IPS DF 6.9 (cell line): ENCODE measurements around the gene IDE.

ENCODE experiments used
- DNase-seq: peaks from one replicate; pipeline ENCODE4 v3.0.0-alpha.2; 2013; ENCODE audit warnings: low read depth, low spot score
- H3K27ac ChIP-seq: one replicate; pipeline ENCODE4 v1.5.1; 2013; ENCODE audit warnings: low read length, control low read depth
- H3K27me3 ChIP-seq: 2 replicates; pipeline ENCODE4 v1.6.1; 2013; ENCODE audit warnings: mild to moderate bottlenecking, low read length; ENCODE audit not compliant: control insufficient read depth, insufficient read depth
- H3K36me3 ChIP-seq: 2 replicates; pipeline ENCODE4 v1.6.1; 2013; ENCODE audit warnings: low read length; ENCODE audit not compliant: control insufficient read depth, insufficient read depth
- H3K4me1 ChIP-seq: 2 replicates; pipeline ENCODE4 v1.6.1; 2013; ENCODE audit warnings: low read length; ENCODE audit not compliant: control insufficient read depth, insufficient read depth
- H3K4me3 ChIP-seq: 2 replicates; pipeline ENCODE4 v1.5.1; 2013; ENCODE audit warnings: mild to moderate bottlenecking, low read length
- H3K9me3 ChIP-seq: 2 replicates; pipeline ENCODE4 v1.6.1; 2013; ENCODE audit warnings: low read length, inconsistent platforms; ENCODE audit not compliant: control insufficient read depth, insufficient read depth
- WGBS: extraction: QIAGEN DNeasy Blood & Tissue Kit; methylation state at CpG from one replicate; pipeline ENCODE4 v1.1.7; 2013; ENCODE audit warnings: mixed read lengths, missing lambda C conversion rate; ENCODE audit not compliant: insufficient read length, insufficient coverage; 5-methylcytosine and 5-hydroxymethylcytosine counted together

Gene IDE

GRCh38 chr10:92573798-92574547, at the start of gene IDE:
TSS of gene IDE (minus strand) at chr10:92574093. CDS start at chr10:92574019, 74 bp downstream.
- H3K27ac ChIP-seq, result no peak within 1 kb of the TSS
- no peaks in the 10 kb centered on the region for H3K27me3 ChIP-seq
- peak within 1 kb of the TSS; percentile 78 for H3K4me3 ChIP-seq
- H3K4me1 ChIP-seq, result peaks cover 2% of the 10 kb centered on the region; the same call in 1 of the 2 replicates
- no peaks in the 10 kb centered on the region for H3K9me3 ChIP-seq
- no peaks in the 10 kb centered on the region for H3K36me3 ChIP-seq
- no peak for DNase-seq
- WGBS, result no CpG with 5 or more reads among the region's 80 CpGs

- DNase-seq, result no peak
- H3K4me1 ChIP-seq, result no peaks in the 10 kb centered on the region
- no peak overlapping the region for H3K4me3 ChIP-seq
- H3K27me3 ChIP-seq, result no peaks in the 10 kb centered on the region; the same call in 1 of the 2 replicates
- no peak overlapping the region for H3K27ac ChIP-seq
- H3K9me3 ChIP-seq, result no peaks in the 10 kb centered on the region
- peaks cover 1% of the 10 kb centered on the region; the same call in 1 of the 2 replicates for H3K36me3 ChIP-seq
Measured at GRCh38 chr10:92619368-92619767, 45.5 kb upstream of the IDE start.

DNA sequence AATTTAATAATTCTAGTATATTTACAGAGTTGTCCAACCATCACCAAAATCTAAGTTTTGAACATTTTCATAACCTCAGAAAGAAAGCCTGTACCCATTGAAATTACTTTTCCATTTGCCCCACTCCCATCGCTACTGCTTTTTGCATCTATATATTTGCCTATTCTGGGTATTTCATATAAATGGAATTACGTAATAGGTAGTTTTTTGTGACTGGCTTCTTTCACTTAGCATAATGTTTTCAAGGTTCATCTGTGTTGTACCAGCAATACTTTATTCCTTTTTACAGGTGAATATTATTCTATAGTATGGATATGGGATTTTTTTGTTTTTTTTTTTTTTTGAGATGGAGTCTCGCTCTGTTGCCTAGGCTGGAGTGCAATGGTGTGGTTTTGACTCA, 41.6 kb upstream of the IDE start:
- WGBS, result no CpG with 5 or more reads among the region's 3 CpGs

GRCh38 chr10:92604841-92605240, 30.9 kb upstream of the IDE start:
- no CpG with 5 or more reads among the region's 2 CpGs for WGBS
- Histone ChIP-seq H3K36me3 (0 out of 2 replicates have a peak, but pooled peaks cover 2% of the 10 kb centered on the region), H3K27ac (no peak overlapping the region), H3K4me1 (no peaks in the 10 kb centered on the region), H3K27me3 (no peaks in the 10 kb centered on the region), H3K4me3 (no peak overlapping the region), H3K9me3 (no peaks in the 10 kb centered on the region)
- no peak for DNase-seq

More for the DNA sequence above, 41.6 kb upstream of the IDE start:
- Histone ChIP-seq H3K36me3 (peaks cover 8% of the 10 kb centered on the region; the same call in 1 of the 2 replicates), H3K4me3 (no peak overlapping the region), H3K9me3 (no peaks in the 10 kb centered on the region), H3K27me3 (no peaks in the 10 kb centered on the region; the same call in 1 of the 2 replicates), H3K4me1 (no peaks in the 10 kb centered on the region; the same call in 1 of the 2 replicates), H3K27ac (no peak overlapping the region)
- no peak for DNase-seq

- no peak overlapping the region for H3K4me3 ChIP-seq
Measured at GRCh38 chr10:92598321-92598720, 24.4 kb upstream of the IDE start.

DNA sequence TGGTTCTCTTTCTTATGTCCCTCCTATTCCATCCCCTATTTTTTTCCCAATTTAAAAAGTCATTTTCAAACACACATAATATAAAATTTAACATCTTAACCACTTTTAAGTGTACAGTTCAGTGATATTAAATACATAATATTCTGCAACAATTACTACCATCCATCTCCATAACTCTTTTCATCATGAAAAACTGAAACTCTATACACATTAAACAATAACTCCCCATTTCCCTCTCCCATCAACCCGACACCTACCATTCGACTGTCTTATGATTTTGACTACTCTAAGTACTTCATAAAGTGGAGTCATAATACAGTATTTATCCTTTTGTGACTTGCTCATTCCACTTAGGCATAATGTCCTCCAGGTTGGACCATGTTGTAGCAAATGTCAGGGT, 21.6 kb upstream of the IDE start:
- Histone ChIP-seq H3K4me1 (no peaks in the 10 kb centered on the region), H3K27me3 (no peaks in the 10 kb centered on the region), H3K4me3 (no peak overlapping the region), H3K9me3 (no peaks in the 10 kb centered on the region), H3K36me3 (no peaks in the 10 kb centered on the region), H3K27ac (no peak overlapping the region)
- WGBS, result 100% methylated on average over 2 of the region's 2 CpGs
- DNase-seq, result no peak

More at GRCh38 chr10:92598321-92598720, 24.4 kb upstream of the IDE start:
- DNase-seq, result no peak
- H3K4me1 ChIP-seq, result no peaks in the 10 kb centered on the region
- H3K36me3 ChIP-seq, result no peaks in the 10 kb centered on the region
- WGBS, result no CpG with 5 or more reads among the region's 1 CpG
- no peak overlapping the region for H3K27ac ChIP-seq
- no peaks in the 10 kb centered on the region for H3K9me3 ChIP-seq
- H3K27me3 ChIP-seq, result no peaks in the 10 kb centered on the region

- no peak for DNase-seq
Measured at GRCh38 chr10:92593619-92594588, 20.0 kb upstream of the IDE start.

GRCh38 chr10:92592761-92593618, 19.1 kb upstream of the IDE start, which contains the start of gene KIF11:
TSS of gene KIF11 (plus strand) at chr10:92593130. CDS start at chr10:92593376, 246 bp downstream.
- DNase-seq, result peak; percentile 93
- Histone ChIP-seq H3K27me3 (no peaks in the 10 kb centered on the region), H3K27ac (no peak within 1 kb of the TSS), H3K36me3 (no peaks in the 10 kb centered on the region), H3K4me3 (peak within 1 kb of the TSS; percentile 60), H3K9me3 (no peaks in the 10 kb centered on the region), H3K4me1 (no peaks in the 10 kb centered on the region)
- WGBS, result 100% methylated on average over 1 of the region's 61 CpGs

More at GRCh38 chr10:92593619-92594588, 20.0 kb upstream of the IDE start:
- H3K36me3 ChIP-seq, result no peaks in the 10 kb centered on the region
- peak overlapping the region; percentile 60; the same call in 1 of the 2 replicates for H3K4me3 ChIP-seq
- H3K9me3 ChIP-seq, result no peaks in the 10 kb centered on the region
- no peaks in the 10 kb centered on the region for H3K4me1 ChIP-seq
- H3K27me3 ChIP-seq, result no peaks in the 10 kb centered on the region
- WGBS, result no CpG with 5 or more reads among the region's 9 CpGs
- H3K27ac ChIP-seq, result no peak overlapping the region

- Histone ChIP-seq H3K36me3 (no peaks in the 10 kb centered on the region), H3K4me3 (peak overlapping the region; percentile 15; the same call in 1 of the 2 replicates), H3K4me1 (no peaks in the 10 kb centered on the region), H3K27me3 (no peaks in the 10 kb centered on the region), H3K9me3 (no peaks in the 10 kb centered on the region), H3K27ac (no peak overlapping the region)
- peak; percentile 86 for DNase-seq
- WGBS, result no CpG with 5 or more reads among the region's 38 CpGs
Measured at GRCh38 chr10:92591550-92592022, 17.7 kb upstream of the IDE start.
